Mucosa of descending colon (tissue), 3 donors: ENCODE results near the gene ITPKC. TPM values are rescaled to one million over a fixed set of nuclear protein-coding genes. Genes with fewer than 3 reads are reported as not detected.
A peak's percentile ranks its signal among the peaks of the same experiment; 100 is the strongest.

ENCODE experiments used
- ATAC-seq: fragments of 200-7000 bp; cut with Tn5 transposase; one replicate; pipeline ENCODE4 v1.9.1; 2020; ENCODE audit warnings: mild to moderate bottlenecking, moderate library complexity
- DNase-seq, 3 donors: peaks; one replicate each; pipeline ENCODE4 v3.0.0-alpha.2; 2020
- H3K36me3 ChIP-seq: fragments of 200-600 bp; one replicate; pipeline ENCODE4 v1.8.0; 2021; ENCODE audit warnings: low read depth, mild to moderate bottlenecking
- H3K4me1 ChIP-seq: fragments of 200-600 bp; one replicate; pipeline ENCODE4 v1.8.0; 2021; ENCODE audit warnings: low read depth, mild to moderate bottlenecking
- H3K4me3 ChIP-seq: fragments of 200-600 bp; one replicate; pipeline ENCODE4 v1.8.0; 2021; ENCODE audit warnings: mild to moderate bottlenecking
- H3K9me3 ChIP-seq: fragments of 200-600 bp; one replicate; pipeline ENCODE4 v1.8.0; 2021; ENCODE audit warnings: mild to moderate bottlenecking
- CTCF ChIP-seq: fragments of 200-600 bp; IDR thresholded peaks from one replicate; pipeline ENCODE4 v1.8.0; 2022; ENCODE audit warnings: antibody characterized with exemption, mild to moderate bottlenecking
- intact Hi-C, 2 donors: fragments of 100-400 bp; cut with DNase I in 1 of 2; cut with micrococcal nuclease in 1 of 2; formaldehyde crosslinking; loops; one replicate each; pipeline versions ENCODE4 v1.11.0 to v1.11.1; 2022; cut with DNase I, micrococcal nuclease
- total RNA-seq, 3 donors: library from RNA; stranded (reverse); fragmentation: NEBNext Ultra II Directional in 2 of 3; extraction: Animal tissue kit (Norgen Biotek cat#: 25700) in 2 of 3; gene quantifications; one replicate each; pipeline versions ENCODE4 v1.2.1 to v1.2.4, GENCODE V29; 2021 to 2023
- donor health status: DM: no; HTN: no; CAD: no; lungs with moderate emphysema.
- donor health status: DM: no; HTN: no; CAD: no.
- donor health status: DM: no; HTN: yes; CAD: no.

The ITPKC gene
- total RNA-seq, 3 donors from 2014 or later: 22.1 to 26.1 (median 23.2) TPM

- Histone ChIP-seq H3K4me3 (no peak overlapping the region), H3K9me3 (no peaks in the 10 kb centered on the region), H3K36me3 (peaks cover 3% of the 10 kb centered on the region), H3K4me1 (no peaks in the 10 kb centered on the region)
- DNase-seq (peak in 2 of 3 donors; percentile 41), ATAC-seq (peak; percentile 67)
- intact Hi-C loops: no loop called here
- TF ChIP-seq CTCF: no peak
Measured at GRCh38 chr19:40702337-40703012, 14.4 kb upstream of the ITPKC start.

GRCh38 chr19:40703029-40703755 lies 13.7 kb upstream of the ITPKC start:
- peaks cover 3% of the 10 kb centered on the region for H3K36me3 ChIP-seq
- no peak for ATAC-seq

DNA sequence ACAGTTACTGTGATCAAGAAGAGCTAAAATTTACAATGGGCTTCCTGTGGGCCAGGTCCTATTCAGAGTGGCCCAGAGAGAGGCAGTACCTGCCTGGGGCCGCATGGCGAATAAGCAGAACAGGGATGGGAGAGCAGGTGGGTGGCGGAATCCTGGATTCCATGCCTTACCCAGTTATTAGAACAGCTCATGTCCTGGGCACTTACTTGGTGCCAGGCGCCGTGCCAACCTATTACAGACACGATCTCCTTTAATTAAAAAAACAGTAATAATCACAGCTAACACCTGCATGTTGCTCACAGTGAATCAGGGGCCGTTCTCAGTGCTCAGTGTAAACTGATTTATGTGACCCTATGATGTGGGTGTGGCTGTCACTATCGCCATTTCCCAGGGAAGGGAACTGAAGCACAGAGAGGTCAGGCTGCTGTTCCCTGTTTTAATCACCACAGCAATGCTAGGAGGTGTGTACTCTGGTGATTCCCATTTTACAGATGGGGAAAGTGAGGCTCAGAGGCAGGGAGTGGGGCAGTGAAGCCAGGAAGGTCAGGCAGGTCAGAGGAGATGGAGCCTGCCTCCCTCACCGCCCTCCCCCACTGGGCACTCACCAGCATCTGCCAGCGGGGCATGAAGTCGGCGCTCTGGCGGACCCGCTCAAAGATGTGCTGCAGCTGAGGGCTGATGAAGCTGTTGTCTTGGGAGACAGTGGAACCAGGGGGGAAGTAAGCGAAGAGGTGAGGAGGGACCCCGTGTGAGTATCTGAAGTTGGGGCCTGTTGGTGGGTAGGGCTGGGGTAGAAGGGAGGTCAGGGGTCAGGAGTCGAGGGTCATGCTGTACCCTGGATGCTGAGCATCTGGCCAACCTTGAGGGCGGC lies 12.2 kb upstream of the ITPKC start:
- Histone ChIP-seq H3K4me3 (no peak overlapping the region), H3K9me3 (no peaks in the 10 kb centered on the region), H3K4me1 (no peaks in the 10 kb centered on the region), H3K36me3 (peaks cover 3% of the 10 kb centered on the region)
- DNase-seq (no peak), ATAC-seq (no peak)
- intact Hi-C loops: no loop called here
- no peak for TF ChIP-seq CTCF

More at GRCh38 chr19:40703029-40703755, 13.7 kb upstream of the ITPKC start:
- no peak for DNase-seq
- H3K9me3 ChIP-seq: no peaks in the 10 kb centered on the region
- H3K4me1 ChIP-seq: no peaks in the 10 kb centered on the region
- no peak overlapping the region for H3K4me3 ChIP-seq
- TF ChIP-seq CTCF: no peak
- intact Hi-C loops: no loop called here

DNA sequence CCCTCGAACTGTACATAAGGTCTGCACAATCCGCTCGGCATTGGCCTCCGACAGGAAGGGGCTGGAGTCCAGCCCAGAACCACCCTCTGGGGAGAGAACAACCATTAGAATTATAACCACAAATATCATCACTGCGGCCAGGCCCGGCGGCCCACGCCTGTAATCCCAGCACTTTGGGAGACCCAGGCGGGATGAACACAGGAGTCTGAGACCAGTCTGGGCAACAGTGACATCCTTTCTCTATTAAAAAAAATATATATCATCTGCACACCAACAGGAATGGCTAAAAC lies 11.6 kb upstream of the ITPKC start:
- TF ChIP-seq CTCF: no peak
- H3K36me3 ChIP-seq: peaks cover 3% of the 10 kb centered on the region

DNA sequence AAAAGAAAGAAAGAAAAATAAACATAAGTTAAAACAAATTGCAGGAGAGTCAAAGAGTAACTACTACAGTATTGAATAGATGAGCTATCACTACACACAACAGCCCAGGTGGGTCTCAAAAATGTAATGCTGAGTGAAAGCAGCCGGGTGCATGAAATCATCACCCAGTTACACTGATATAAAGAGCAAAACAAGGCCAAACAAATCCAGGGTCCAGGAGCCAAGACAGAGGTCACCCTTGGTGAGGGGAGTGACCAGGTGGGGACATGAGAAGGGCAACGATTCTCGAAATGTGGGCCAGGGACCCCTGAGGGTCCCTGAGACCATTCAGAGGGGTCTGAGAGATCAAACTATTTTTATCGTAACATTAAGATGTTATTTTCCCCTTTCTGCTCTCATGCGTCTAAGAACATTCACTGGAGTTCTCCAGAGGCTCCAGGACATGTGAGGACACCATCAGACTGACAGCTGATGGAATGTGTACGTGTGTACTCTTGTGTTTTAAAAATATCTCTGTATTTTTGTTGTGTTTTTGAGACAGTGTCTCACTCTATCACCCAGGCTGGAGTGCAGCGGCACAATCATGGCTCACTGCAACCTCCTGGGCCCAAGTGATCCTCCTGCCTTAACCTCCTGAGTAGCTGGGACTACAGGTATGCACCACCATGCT lies 10.8 kb upstream of the ITPKC start:
- ATAC-seq (no peak), DNase-seq (no peak)
- no peak overlapping the region for H3K4me3 ChIP-seq
- no peak for TF ChIP-seq CTCF
- H3K36me3 ChIP-seq: peaks cover 3% of the 10 kb centered on the region
- H3K4me1 ChIP-seq: no peaks in the 10 kb centered on the region
- intact Hi-C loops: no loop called here
- H3K9me3 ChIP-seq: no peaks in the 10 kb centered on the region

More for the DNA sequence above, 11.6 kb upstream of the ITPKC start:
- DNase-seq: no peak
- ATAC-seq: no peak
- no peak overlapping the region for H3K4me3 ChIP-seq
- H3K4me1 ChIP-seq: no peaks in the 10 kb centered on the region
- H3K9me3 ChIP-seq: no peaks in the 10 kb centered on the region
- intact Hi-C loops: no loop called here
